K562 (cell line): ENCODE results near the gene DPP9. TPM values are rescaled to one million over a fixed set of nuclear protein-coding genes. Genes with fewer than 3 reads are reported as not detected.

ENCODE experiments used
- CREB1 ChIP-seq, 2 experiments: sonication (generic) in 1 of 2; formaldehyde crosslinking in 1 of 2; IDR thresholded peaks; 2 replicates each; pipeline versions ENCODE4 v1.6.1 to v1.8.0; 2012 to 2022; ENCODE audit warnings: inconsistent platforms in 1 of 2, mild to moderate bottlenecking in 1 of 2, missing genetic modification reagents in 1 of 2, moderate library complexity in 1 of 2
- CREB3 ChIP-seq: fragments of 450-650 bp; conservative IDR thresholded peaks from 2 replicates; pipeline ENCODE4 v1.6.1; 2016; ENCODE audit warnings: missing genetic modification characterization, low read depth, mild to moderate bottlenecking, missing compliant biosample characterization, moderate library complexity
- CTCF ChIP-seq, 3 experiments: IDR thresholded peaks in 2 of 3; conservative IDR thresholded peaks in 1 of 3; 2 replicates each; pipeline ENCODE4 v1.5.1; 2011 to 2012; ENCODE audit warnings: low read length in 3 of 3, mild to moderate bottlenecking in 3 of 3, control low read depth in 2 of 3, improper control_type of control experiment in 1 of 3, inconsistent platforms in 1 of 3, low read depth in 1 of 3, mixed read lengths in 1 of 3, moderate library complexity in 1 of 3; ENCODE audit not compliant: insufficient read depth in 2 of 3
- E2F5 ChIP-seq: sonication (generic); formaldehyde crosslinking; IDR thresholded peaks from 2 replicates; pipeline ENCODE4 v1.8.0; 2022; ENCODE audit warnings: mild to moderate bottlenecking, missing genetic modification reagents
- KHSRP ChIP-seq: fragments of 450-650 bp; IDR thresholded peaks from 2 replicates; pipeline ENCODE4 v1.6.1; 2017
- MECOM ChIP-seq: fragments of 250-450 bp; sonication (Bioruptor Pico); IDR thresholded peaks from 2 replicates; pipeline ENCODE4 v1.8.0; 2022; ENCODE audit warnings: inconsistent platforms
- MYC ChIP-seq, 2 experiments: fragments of 250-450 bp in 1 of 2; sonication (Bioruptor Pico) in 1 of 2; IDR thresholded peaks; 2 replicates each; pipeline versions ENCODE4 v1.5.1 to v1.6.1; 2012 to 2021; ENCODE audit warnings: low read depth in 2 of 2, borderline replicate concordance in 1 of 2, improper control_type of control experiment in 1 of 2, low read length in 1 of 2, mild to moderate bottlenecking in 1 of 2, moderate library complexity in 1 of 2
- POLR2AphosphoS2 ChIP-seq: IDR thresholded peaks from 2 replicates; pipeline ENCODE4 v1.6.1; 2012; ENCODE audit warnings: low read length, improper control_type of control experiment
- RBFOX2 ChIP-seq: fragments of 200-400 bp; formaldehyde crosslinking; IDR thresholded peaks from 2 replicates; pipeline ENCODE4 v1.6.1; 2017; ENCODE audit warnings: low read depth, mild to moderate bottlenecking, low read length, moderate library complexity
- SIN3A ChIP-seq, 2 experiments: fragments of 150-350 bp in 1 of 2; IDR thresholded peaks; 2 replicates each; pipeline ENCODE4 v1.6.1; 2011 to 2016; ENCODE audit warnings: borderline replicate concordance in 2 of 2, low read depth in 2 of 2, low read length in 2 of 2, mild to moderate bottlenecking in 2 of 2, moderate library complexity in 2 of 2; ENCODE audit not compliant: control insufficient read depth in 1 of 2
- SIX5 ChIP-seq, 2 experiments: IDR thresholded peaks; 2 replicates each; pipeline ENCODE4 v1.6.1; 2011; ENCODE audit warnings: low read length in 2 of 2, borderline replicate concordance in 1 of 2, low read depth in 1 of 2, mild to moderate bottlenecking in 1 of 2, moderate library complexity in 1 of 2; ENCODE audit not compliant: insufficient read depth in 1 of 2
- XRCC3 ChIP-seq: fragments of 450-650 bp; IDR thresholded peaks from 2 replicates; pipeline ENCODE4 v1.6.1; 2017; ENCODE audit warnings: mild to moderate bottlenecking, moderate library complexity
- ZFP1 ChIP-seq: fragments of 450-650 bp; formaldehyde crosslinking; IDR thresholded peaks from 2 replicates; pipeline ENCODE4 v1.4.0; 2020; ENCODE audit warnings: mild to moderate bottlenecking, mixed read lengths
- ZFP36 ChIP-seq: fragments of 150-350 bp; IDR thresholded peaks from 2 replicates; pipeline ENCODE4 v1.6.1; 2018; ENCODE audit warnings: low read length, low read depth; ENCODE audit not compliant: partially characterized antibody
- ZNF592 ChIP-seq: fragments of 450-650 bp; IDR thresholded peaks from 2 replicates; pipeline ENCODE4 v1.6.1; 2017; ENCODE audit warnings: antibody characterized with exemption, mild to moderate bottlenecking
- polyA plus RNA-seq, 8 experiments: library from polyadenylated mRNA; depleted of rRNA in 4 of 8; stranded (reverse) in 5 of 8; unstranded in 3 of 8; fragments of >200 nt; fragmentation: Nextera tagmentation in 2 of 8; fragmentation: Illumina TruSeq in 1 of 8; extraction: Ambion mirVana in 2 of 8; extraction: Trizol in 1 of 8; gene quantifications; 2 replicates each; pipeline versions ENCODE4 v1.2.1 to v1.2.3, GENCODE V29; 2011 to 2014; ENCODE audit warnings: inconsistent platforms in 1 of 8, missing spikeins in 1 of 8
- total RNA-seq, 7 experiments: library from RNA; depleted of rRNA in 6 of 7; stranded (reverse); fragments of >200 nt in 6 of 7; fragmentation: Illumina TruSeq in 2 of 7; extraction: Trizol in 2 of 7; gene quantifications; 2 replicates each; pipeline versions ENCODE4 v1.2.1 to v1.2.3, GENCODE V29; 2011 to 2021; ENCODE audit warnings: low replicate concordance in 1 of 7

DPP9 gene
- total and polyA plus RNA-seq, 9 of the 15 experiments (the other 6 are each of a cell fraction or from before 2014, with no cell fraction given), result 0.90 to 66.7 (median 24.5) TPM

- no peak for TF ChIP-seq ZNF592
- TF ChIP-seq CREB1 (IDR thresholded peaks at IDR 0.05), result no peak
- TF ChIP-seq CREB1 (CRISPR knock-in tag; IDR thresholded peaks at IDR 0.05), result 0 out of 2 replicates have a peak, but pooled peaks have one; percentile 16
- TF ChIP-seq CTCF (IDR thresholded peaks at IDR 0.05 in 2 of 3, conservative IDR thresholded peaks at IDR 0.05 in 1 of 3; ENCODE audit: insufficient read depth in 2 of 3, low read depth in 1 of 3, low read length in 3 of 3), result peak; percentile 88 to 99 (median 93)
- TF ChIP-seq POLR2AphosphoS2, result no peak
- TF ChIP-seq KHSRP, result no peak
- 0 out of 2 replicates have a peak, but pooled peaks have one; percentile 20 for TF ChIP-seq RBFOX2
- TF ChIP-seq XRCC3, result no peak
- no peak for TF ChIP-seq ZFP1 (CRISPR knock-in tag)
- no peak for TF ChIP-seq MYC (IDR thresholded peaks at IDR 0.05; ENCODE audit: low read depth, low read length)
- no peak for TF ChIP-seq MYC (CRISPR knock-in tag; IDR thresholded peaks at IDR 0.05; ENCODE audit: borderline replicate concordance, low read depth)
- no peak for TF ChIP-seq E2F5 (CRISPR knock-in tag)
- no peak for TF ChIP-seq MECOM (CRISPR knock-in tag)
- no peak for TF ChIP-seq CREB3 (tag)
- no peak for TF ChIP-seq ZFP36
- TF ChIP-seq SIX5 (IDR thresholded peaks at IDR 0.05; ENCODE audit: borderline replicate concordance in 1 of 2, insufficient read depth in 1 of 2, low read depth in 1 of 2, low read length in 2 of 2), result no peak
- TF ChIP-seq SIN3A (IDR thresholded peaks at IDR 0.05; ENCODE audit: borderline replicate concordance in 2 of 2, control insufficient read depth in 1 of 2, low read depth in 2 of 2, low read length in 2 of 2), result 0 out of 4 replicates have a peak, but pooled peaks of 1 of the 2 experiments have one; percentile 21
These were observed 46.5 kb downstream of the DPP9 start (continued) for GRCh38 chr19:4676955-4677731.
